ENCODE data around the gene NR4A1. TPM values are rescaled to one million over a fixed set of nuclear protein-coding genes. Genes with fewer than 3 reads are reported as not detected.
A peak's percentile ranks its signal among the peaks of the same experiment; 100 is the strongest.

The NR4A1 gene
- total and polyA plus RNA-seq, 2 of the 13 experiments (the other 11 are each of a cell fraction or from before 2014, with no cell fraction given) = 5.7 to 15.2 TPM

- no peak for TF ChIP-seq ZNF318 (CRISPR knock-in tag; IDR thresholded peaks at IDR 0.05)
- 0 out of 2 replicates have a peak, but pooled peaks have one; percentile 16 for TF ChIP-seq ZNF335 (CRISPR knock-in tag; IDR thresholded peaks at IDR 0.05)
- TF ChIP-seq TP53 (CRISPR knock-in tag; conservative IDR thresholded peaks at IDR 0.05) = no peak; the same call in 1 of the 2 replicates
- TF ChIP-seq MTA3 (CRISPR knock-in tag; IDR thresholded peaks at IDR 0.05) = no peak
- no peak for TF ChIP-seq ZNF7 (CRISPR knock-in tag; IDR thresholded peaks at IDR 0.05)
- no peak for TF ChIP-seq ZNF503 (CRISPR knock-in tag; IDR thresholded peaks at IDR 0.05)
- no peak for TF ChIP-seq SSRP1 (CRISPR knock-in tag; IDR thresholded peaks at IDR 0.05)
- no peak for TF ChIP-seq MLX (CRISPR knock-in tag; IDR thresholded peaks at IDR 0.05)
- TF ChIP-seq TEAD3 (CRISPR knock-in tag; optimal IDR thresholded peaks at IDR 0.05; ENCODE audit: borderline replicate concordance) = no peak
- TF ChIP-seq ZFP90 (CRISPR knock-in tag; IDR thresholded peaks at IDR 0.05; ENCODE audit: borderline replicate concordance) = no peak
- no peak for TF ChIP-seq NR0B2 (CRISPR knock-in tag; IDR thresholded peaks at IDR 0.05)
- no peak for TF ChIP-seq MEIS1 (CRISPR knock-in tag; IDR thresholded peaks at IDR 0.05; ENCODE audit: borderline replicate concordance)
- TF ChIP-seq SOX6 (IDR thresholded peaks at IDR 0.05) = no peak
- TF ChIP-seq SOX6 (CRISPR knock-in tag; IDR thresholded peaks at IDR 0.05) = no peak
- no peak for TF ChIP-seq ZEB1 (IDR thresholded peaks at IDR 0.05; ENCODE audit: insufficient replicate concordance, low read depth)
- TF ChIP-seq THRA (CRISPR knock-in tag; IDR thresholded peaks at IDR 0.05; ENCODE audit: borderline replicate concordance) = no peak
- no peak for TF ChIP-seq PAF1 (CRISPR knock-in tag; IDR thresholded peaks at IDR 0.05)
- TF ChIP-seq KLF15 (CRISPR knock-in tag; IDR thresholded peaks at IDR 0.05; ENCODE audit: borderline replicate concordance) = no peak
- TF ChIP-seq U2AF2 (IDR thresholded peaks at IDR 0.05; ENCODE audit: low read depth, low read length) = no peak
These were observed 30.1 kb downstream of the NR4A1 start (continued) for GRCh38 chr12:52081263-52081733.

Measured in HepG2 (cell line).